ENCODE results near the gene GALR2. TPM values are rescaled to one million over a fixed set of nuclear protein-coding genes. Genes with fewer than 3 reads are reported as not detected.

Gene GALR2
- total and polyA plus RNA-seq, 4 donors: 0.20 to 0.44 (median 0.40) TPM; not detected in 1

GRCh38 chr17:76106703-76107102 lies 32.1 kb downstream of the GALR2 start:
- Histone ChIP-seq H3K9ac (ENCODE audit: insufficient read depth in 1 of 2, low read length in 2 of 2) (no peak overlapping the region), H3K9me3 (ENCODE audit: control insufficient read depth in 4 of 4, insufficient read depth in 3 of 4, low read length in 3 of 4) (no peaks in the 10 kb centered on the region), H3K27me3 (ENCODE audit: control insufficient read depth in 3 of 3, insufficient read depth in 3 of 3, low read length in 2 of 3) (no peaks in the 10 kb centered on the region), H3K4me3 (no peak overlapping the region), H3K27ac (ENCODE audit: low read depth in 1 of 2, low read length in 1 of 2) (no peak overlapping the region), H3K4me1 (ENCODE audit: control insufficient read depth in 5 of 5, insufficient read depth in 5 of 5, low read length in 5 of 5) (peaks cover 0 to 15% (median 9%) of the 10 kb centered on the region in 5 donors), H3K36me3 (ENCODE audit: control insufficient read depth in 4 of 4, insufficient read depth in 4 of 4, low read length in 4 of 4) (peaks cover 0 to 13% (median 6%) of the 10 kb centered on the region in 4 donors)
- WGBS, 2 donors: 70% methylated on average over 3 of the region's 3 CpGs
- ATAC-seq (ENCODE audit: insufficient read depth, low FRiP score): no peak
- no peak for TF ChIP-seq CTCF (IDR thresholded peaks at IDR 0.05; ENCODE audit: control extremely low read depth, extremely low read depth)
- no peak for DNase-seq

GRCh38 chr17:76107509-76107908 lies 32.9 kb downstream of the GALR2 start:
- H3K27ac ChIP-seq (ENCODE audit: low read depth in 1 of 2, low read length in 1 of 2): no peak overlapping the region
- no peaks in the 10 kb centered on the region for H3K27me3 ChIP-seq (ENCODE audit: control insufficient read depth in 3 of 3, insufficient read depth in 3 of 3, low read length in 2 of 3)
- DNase-seq (no peak), ATAC-seq (ENCODE audit: insufficient read depth, low FRiP score) (no peak)
- H3K9me3 ChIP-seq (ENCODE audit: control insufficient read depth in 4 of 4, insufficient read depth in 3 of 4, low read length in 3 of 4): no peaks in the 10 kb centered on the region
- H3K9ac ChIP-seq (ENCODE audit: insufficient read depth in 1 of 2, low read length in 2 of 2): no peak overlapping the region
- peaks cover 0 to 7% (median 1%) of the 10 kb centered on the region in 4 donors for H3K36me3 ChIP-seq (ENCODE audit: control insufficient read depth in 4 of 4, insufficient read depth in 4 of 4, low read length in 4 of 4)
- peaks cover 0 to 12% (median 7%) of the 10 kb centered on the region in 5 donors for H3K4me1 ChIP-seq (ENCODE audit: control insufficient read depth in 5 of 5, insufficient read depth in 5 of 5, low read length in 5 of 5)
- no peak for TF ChIP-seq CTCF (IDR thresholded peaks at IDR 0.05; ENCODE audit: control extremely low read depth, extremely low read depth)
- no peak overlapping the region for H3K4me3 ChIP-seq
- WGBS, 2 donors: 78 to 82% methylated on average over 6 of the region's 6 CpGs

DNA sequence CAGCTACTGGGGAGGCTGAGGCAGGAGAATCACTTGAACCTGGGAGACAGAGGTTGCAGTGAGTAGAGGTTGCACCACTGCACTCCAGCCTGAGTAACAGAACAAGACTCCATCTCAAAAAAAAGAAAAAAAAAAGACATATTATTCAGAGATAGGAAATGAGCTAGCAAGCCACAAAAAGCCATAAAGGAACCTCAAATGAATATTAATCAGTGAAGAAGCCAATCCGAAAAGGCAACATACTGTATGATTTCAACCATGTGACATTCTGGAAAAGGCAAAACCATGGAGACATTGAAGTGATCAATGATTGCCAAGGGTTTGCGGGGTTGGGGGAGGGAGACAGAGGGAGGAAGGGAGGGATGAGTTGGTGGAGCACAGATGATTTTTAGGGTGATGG lies 37.4 kb downstream of the GALR2 start:
- WGBS, 2 donors: 71 to 80% methylated on average over 2 of the region's 2 CpGs
- no peak overlapping the region for H3K27ac ChIP-seq (ENCODE audit: low read depth in 1 of 2, low read length in 1 of 2)
- H3K9ac ChIP-seq (ENCODE audit: insufficient read depth in 1 of 2, low read length in 2 of 2): no peak overlapping the region
- no peaks in the 10 kb centered on the region for H3K9me3 ChIP-seq (ENCODE audit: control insufficient read depth in 4 of 4, insufficient read depth in 3 of 4, low read length in 3 of 4)
- no peaks in the 10 kb centered on the region for H3K4me1 ChIP-seq (ENCODE audit: control insufficient read depth in 5 of 5, insufficient read depth in 5 of 5, low read length in 5 of 5)
- DNase-seq (no peak), ATAC-seq (ENCODE audit: insufficient read depth, low FRiP score) (no peak)
- H3K4me3 ChIP-seq: no peak overlapping the region
- TF ChIP-seq CTCF (IDR thresholded peaks at IDR 0.05; ENCODE audit: control extremely low read depth, extremely low read depth): no peak
- no peaks in the 10 kb centered on the region for H3K27me3 ChIP-seq (ENCODE audit: control insufficient read depth in 3 of 3, insufficient read depth in 3 of 3, low read length in 2 of 3)
- no peaks in the 10 kb centered on the region for H3K36me3 ChIP-seq (ENCODE audit: control insufficient read depth in 4 of 4, insufficient read depth in 4 of 4, low read length in 4 of 4)

DNA sequence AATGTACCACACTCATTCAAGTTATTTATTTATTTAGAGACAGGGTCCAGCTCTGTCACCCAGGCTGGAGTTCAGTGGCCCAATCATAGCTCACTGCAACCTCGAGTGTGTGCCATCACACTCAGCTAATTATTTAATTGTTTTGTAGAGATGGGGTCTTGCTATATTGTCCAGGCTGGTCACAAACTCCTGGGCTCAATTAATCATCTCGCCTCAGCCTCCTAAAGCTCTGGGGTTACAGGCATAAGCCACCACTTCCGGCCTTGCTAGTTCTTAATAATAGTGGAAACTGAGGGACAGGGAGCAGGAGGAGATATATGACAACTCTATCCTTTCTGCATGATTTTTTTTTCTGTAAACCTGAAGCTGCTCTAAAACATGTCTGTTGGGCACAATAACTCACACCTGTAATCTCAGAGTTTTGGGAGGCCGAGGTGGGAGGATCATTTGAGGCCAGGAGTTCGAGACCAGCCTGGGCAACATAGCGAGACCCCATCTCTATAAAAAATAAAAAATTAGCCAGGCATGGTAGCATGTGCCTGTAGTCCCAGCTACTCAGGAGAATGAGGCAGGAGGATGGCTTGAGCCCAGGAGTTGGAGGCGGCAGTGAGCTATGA lies 40.7 kb downstream of the GALR2 start:
- Histone ChIP-seq H3K27me3 (ENCODE audit: control insufficient read depth in 3 of 3, insufficient read depth in 3 of 3, low read length in 2 of 3) (no peaks in the 10 kb centered on the region), H3K9ac (ENCODE audit: insufficient read depth in 1 of 2, low read length in 2 of 2) (no peak overlapping the region), H3K9me3 (ENCODE audit: control insufficient read depth in 4 of 4, insufficient read depth in 3 of 4, low read length in 3 of 4) (no peaks in the 10 kb centered on the region), H3K36me3 (ENCODE audit: control insufficient read depth in 4 of 4, insufficient read depth in 4 of 4, low read length in 4 of 4) (no peaks in the 10 kb centered on the region), H3K4me1 (ENCODE audit: control insufficient read depth in 5 of 5, insufficient read depth in 5 of 5, low read length in 5 of 5) (no peaks in the 10 kb centered on the region), H3K4me3 (no peak overlapping the region), H3K27ac (ENCODE audit: low read depth in 1 of 2, low read length in 1 of 2) (no peak overlapping the region)
- DNase-seq: no peak
- no peak for TF ChIP-seq CTCF (IDR thresholded peaks at IDR 0.05; ENCODE audit: control extremely low read depth, extremely low read depth)
- WGBS, 2 donors: 92% methylated on average over 7 of the region's 7 CpGs
- no peak for ATAC-seq (ENCODE audit: insufficient read depth, low FRiP score)

All from lung (tissue), 12 donors.